Mammary epithelial cell (primary cell): ENCODE results near the gene NCAM1.

Experiments
- CTCF ChIP-seq, 2 donors: IDR thresholded peaks in 1 of 2; conservative IDR thresholded peaks in 1 of 2; 2 replicates each; pipeline ENCODE4 v1.5.1; 2011 to 2012; ENCODE audit warnings: inconsistent platforms in 2 of 2, low read length in 2 of 2, mild to moderate bottlenecking in 2 of 2, control low read depth in 1 of 2, low read depth in 1 of 2; ENCODE audit not compliant: insufficient read depth in 1 of 2; ENCODE audit errors: extremely low read depth in 1 of 2
- EZH2 ChIP-seq: IDR thresholded peaks from 2 replicates; pipeline ENCODE4 v1.6.1; 2012; ENCODE audit warnings: low read length, inconsistent platforms, borderline replicate concordance

GRCh38 chr11:113015098-113015455 lies 53.9 kb downstream of the NCAM1 start:
- TF ChIP-seq CTCF (conservative IDR thresholded peaks at IDR 0.05 in 1 of 2, IDR thresholded peaks at IDR 0.05 in 1 of 2; ENCODE audit: extremely low read depth in 1 of 2, insufficient read depth in 1 of 2, low read depth in 1 of 2, low read length in 2 of 2) (no peak), EZH2 (no peak)
